GM21390 (cell line): Measurements from ENCODE around the gene SIN3B.
"Not testable (repeated sequence)": the region's sequence is repeated elsewhere in the genome, so short reads cannot be mapped to it uniquely, and the experiment has no call there.

Source experiments
- ATAC-seq: cut with Tn5 transposase; IDR thresholded peaks from one replicate; pipeline ENCODE4 v1.9.1; 2021; ENCODE audit not compliant: unreplicated experiment

Gene SIN3B

GRCh38 chr19:16829010-16829821 is at the start of gene SIN3B:
SIN3B (plus strand) TSS chr19:16829398; CDS start chr19:16829421, 23 bp downstream.
- no peak for ATAC-seq

DNA sequence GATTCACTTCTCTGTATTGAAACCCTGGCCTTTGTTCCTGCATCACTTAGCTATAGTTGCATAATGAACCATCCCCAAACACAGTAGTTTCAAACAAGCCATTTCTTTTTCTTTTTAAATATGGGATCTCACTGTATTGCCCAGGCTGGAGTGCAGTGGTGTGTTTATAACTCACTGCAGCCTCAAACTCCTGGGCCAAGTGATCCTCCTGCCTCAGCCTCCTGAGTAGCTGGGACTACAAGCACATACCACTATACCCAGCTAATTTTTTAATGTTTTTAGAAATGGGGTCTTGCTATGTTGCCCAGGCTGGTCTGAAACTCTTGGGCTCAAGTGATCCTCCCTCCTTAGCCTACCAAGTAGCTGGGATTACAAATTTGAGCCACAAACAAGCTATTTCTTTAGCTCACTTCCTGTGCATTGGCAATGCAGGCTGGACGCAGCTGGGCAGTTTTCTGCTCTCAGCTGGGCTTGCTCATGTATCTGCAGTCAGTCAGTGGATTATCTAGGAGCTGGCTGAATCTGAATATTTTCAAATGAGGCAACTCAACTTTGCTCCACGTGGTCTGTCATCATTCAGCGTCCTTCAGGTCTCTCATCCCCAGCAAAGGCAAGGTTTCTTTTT is 49.5 kb upstream of the SIN3B start:
- ATAC-seq = no peak

GRCh38 chr19:16782719-16783118 is 46.5 kb upstream of the SIN3B start:
- ATAC-seq = no peak

DNA sequence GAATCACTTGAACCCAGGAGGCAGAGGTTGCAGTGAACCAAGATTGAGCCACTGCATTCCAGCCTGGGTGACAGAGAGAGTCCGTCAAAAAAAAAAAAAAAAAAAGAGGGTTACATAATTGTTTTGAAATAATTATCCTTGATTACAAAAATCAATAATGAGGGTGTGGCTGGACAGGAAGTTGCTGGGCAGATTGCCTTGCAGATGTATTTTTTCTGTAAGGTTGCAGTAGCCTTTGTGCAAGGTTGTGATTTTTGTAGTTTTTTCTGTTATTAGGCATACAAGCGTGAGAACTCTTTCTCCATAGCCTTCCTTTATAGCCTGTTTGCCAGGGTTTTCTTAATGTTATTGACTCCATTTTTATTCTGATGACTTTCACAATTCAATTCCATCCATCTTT is 40.7 kb upstream of the SIN3B start:
- ATAC-seq = no peak

DNA sequence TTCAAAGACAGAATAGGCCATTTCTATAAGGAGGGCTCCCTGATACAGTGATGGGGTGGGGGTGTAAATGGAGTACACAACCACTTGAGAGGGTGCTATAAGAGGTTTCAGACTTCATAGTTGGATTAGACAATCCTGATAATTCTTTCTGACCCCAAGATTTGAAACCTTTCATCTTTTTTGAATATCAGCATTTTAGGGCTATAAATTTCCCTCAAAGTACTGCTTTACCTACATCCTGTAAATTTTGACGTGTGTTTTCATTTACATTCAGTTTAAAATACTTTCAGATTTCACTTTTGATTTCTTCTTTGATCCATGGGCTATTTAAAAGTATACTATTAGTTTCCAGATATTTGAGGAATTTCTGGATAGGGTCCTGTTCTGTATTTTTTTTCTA is 40.0 kb upstream of the SIN3B start:
- ATAC-seq = no peak

DNA sequence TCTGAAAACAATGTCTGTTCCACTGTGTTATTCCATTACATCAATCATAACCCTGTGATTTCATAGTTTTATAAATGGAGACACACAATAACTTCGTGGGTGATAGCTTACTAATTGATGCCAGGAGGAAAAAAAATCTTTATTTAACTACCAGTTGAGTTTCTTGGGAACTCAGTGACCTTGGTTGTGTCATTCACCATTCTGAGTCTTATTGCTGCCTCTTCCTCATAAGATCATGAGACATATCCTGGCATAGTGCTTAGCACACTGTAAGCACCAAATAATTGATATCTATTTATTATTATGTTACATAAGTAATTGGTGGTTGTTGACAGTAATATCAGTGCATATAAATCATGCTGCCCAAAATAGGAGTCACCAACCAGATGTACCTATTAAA is 39.1 kb upstream of the SIN3B start:
- ATAC-seq = no peak

DNA sequence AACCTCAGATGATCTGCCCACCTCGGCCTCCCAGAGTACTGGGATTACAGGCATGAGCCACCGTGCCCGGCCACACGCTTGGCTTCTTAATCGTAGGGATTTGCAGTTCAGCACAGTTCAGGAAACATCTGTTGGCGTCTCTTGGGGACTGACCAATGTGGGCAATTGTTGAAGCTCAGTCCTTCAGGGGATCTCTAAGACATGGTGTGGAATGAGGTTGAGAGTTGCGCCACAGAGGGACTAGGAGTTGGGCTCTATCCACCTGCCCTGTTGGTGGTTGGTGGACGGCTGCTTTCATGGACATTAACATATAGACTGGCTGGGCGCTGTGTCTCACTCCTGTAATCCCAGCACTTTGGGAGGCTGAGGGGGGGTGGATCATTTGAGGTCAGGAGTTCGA is 37.3 kb upstream of the SIN3B start:
- no peak for ATAC-seq

GRCh38 chr19:16794456-16795441 is 34.4 kb upstream of the SIN3B start:
- no peak for ATAC-seq

GRCh38 chr19:16795731-16796130 is 33.5 kb upstream of the SIN3B start:
- no peak for ATAC-seq

DNA sequence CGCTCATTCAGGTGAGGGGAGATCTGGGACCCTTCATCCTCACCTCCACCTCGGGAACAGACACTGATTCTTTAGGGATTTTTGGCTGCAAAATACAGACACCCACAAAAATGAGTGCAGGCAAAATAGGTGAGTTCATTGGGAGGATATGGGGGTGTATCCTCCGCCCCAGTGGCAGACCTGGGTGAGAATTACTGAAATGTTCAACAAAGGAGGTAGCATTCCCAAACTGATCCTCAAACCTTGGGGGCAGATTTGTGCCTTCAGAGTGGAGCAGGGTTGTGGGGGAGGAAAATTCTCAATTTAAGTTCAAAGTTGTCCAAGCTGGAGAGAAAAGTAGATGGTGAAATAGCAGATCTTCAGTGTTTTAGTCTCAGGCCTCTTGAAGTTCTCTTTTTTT is 31.3 kb upstream of the SIN3B start:
- ATAC-seq = no peak

- ATAC-seq = not testable (repeated sequence)
Measured at GRCh38 chr19:16798326-16798725, 30.9 kb upstream of the SIN3B start.

DNA sequence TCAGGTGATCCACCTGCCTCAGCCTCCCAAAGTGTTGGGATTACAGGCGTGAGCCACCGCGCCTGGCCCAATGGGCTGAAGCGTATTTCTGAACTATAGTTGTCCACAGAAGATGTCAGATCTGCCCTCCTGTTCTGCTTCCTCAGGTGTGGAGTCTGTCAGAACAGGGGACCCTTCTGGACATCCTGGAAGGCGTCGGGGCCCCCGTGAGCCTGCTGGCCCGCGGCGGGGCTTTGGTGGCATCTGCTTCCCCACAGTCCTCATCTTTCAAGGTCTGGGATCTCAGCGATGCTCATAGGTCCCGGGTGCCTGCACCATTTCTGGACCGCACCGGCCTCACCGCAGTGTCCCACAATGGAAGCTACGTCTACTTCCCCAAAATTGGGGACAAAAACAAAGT is 29.5 kb upstream of the SIN3B start:
- no peak for ATAC-seq

GRCh38 chr19:16801600-16802013 is 27.6 kb upstream of the SIN3B start:
- no peak for ATAC-seq

DNA sequence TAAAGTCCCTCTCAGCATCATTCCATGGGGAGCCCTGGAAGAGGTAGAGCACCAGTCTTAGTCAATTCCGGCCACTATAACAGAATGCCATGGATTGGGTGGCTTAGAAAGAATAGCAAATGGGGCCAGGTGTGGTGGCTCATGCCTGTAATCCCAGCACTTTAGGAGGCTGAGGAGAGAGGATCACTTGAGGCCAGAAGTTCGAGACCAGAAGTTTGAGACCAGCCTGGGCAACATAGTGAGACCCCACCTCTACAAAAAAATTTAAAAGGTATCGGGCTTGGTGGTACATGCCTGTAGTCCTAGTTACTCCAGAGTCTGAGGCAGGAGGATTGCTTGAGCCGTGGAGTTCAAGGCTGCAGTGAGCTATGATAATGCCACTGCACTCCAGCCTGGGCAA is 25.0 kb upstream of the SIN3B start:
- no peak for ATAC-seq

DNA sequence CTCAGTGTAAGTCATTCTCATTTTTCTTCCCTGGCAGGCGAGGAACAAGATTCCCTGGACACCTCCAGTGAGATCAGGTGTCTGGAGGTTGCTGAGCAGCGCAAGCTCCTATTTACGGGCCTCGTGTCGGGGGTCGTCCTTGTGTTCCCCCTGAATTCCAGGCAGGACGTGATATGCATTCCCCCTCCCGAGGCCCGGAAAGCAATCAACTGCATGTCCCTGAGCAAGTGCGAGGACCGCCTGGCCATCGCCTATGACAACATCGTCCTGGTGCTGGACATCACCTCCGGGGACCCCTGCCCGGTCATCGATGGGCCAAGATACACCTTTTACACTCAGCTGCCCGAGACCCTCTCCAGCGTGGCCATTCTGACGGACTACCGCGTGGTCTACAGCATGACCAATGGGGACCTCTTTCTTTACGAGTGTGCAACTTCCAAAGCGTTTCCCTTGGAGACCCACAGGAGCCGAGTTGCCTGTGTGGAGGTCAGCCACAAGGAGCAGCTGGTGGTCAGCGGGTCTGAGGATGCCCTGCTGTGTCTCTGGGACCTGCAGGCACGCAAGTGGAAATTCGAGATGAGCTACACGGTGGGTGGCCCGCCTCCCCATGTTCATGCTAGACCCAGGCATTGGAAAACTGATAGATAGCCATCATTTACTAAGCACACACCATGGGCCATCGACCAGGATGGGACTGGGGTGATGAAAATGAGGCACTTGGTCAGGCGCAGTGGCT is 21.5 kb upstream of the SIN3B start:
- no peak for ATAC-seq

- ATAC-seq = no peak
Measured at GRCh38 chr19:16814526-16815100, 14.6 kb upstream of the SIN3B start.

GRCh38 chr19:16820056-16820455 is 9.1 kb upstream of the SIN3B start:
- no peak for ATAC-seq

- no peak for ATAC-seq
Measured at GRCh38 chr19:16821081-16821480, 8.1 kb upstream of the SIN3B start.

GRCh38 chr19:16822648-16823047 is 6.5 kb upstream of the SIN3B start:
- ATAC-seq = no peak

GRCh38 chr19:16824658-16825311 is 4.4 kb upstream of the SIN3B start:
- ATAC-seq = no peak
